ENCODE results near the gene MRPL23. TPM values are rescaled to one million over a fixed set of nuclear protein-coding genes. Genes with fewer than 3 reads are reported as not detected.

The MRPL23 gene
- total RNA-seq, 3 donors from 2014 or later (not counting 1 experiment from before 2014, with no cell fraction given): 31.2 to 35.4 (median 32.8) TPM

- Mint-ChIP-seq H3K27me3 (ENCODE audit: low read depth in 2 of 2) (peaks cover 0 to 12% of the 10 kb centered on the region in 2 donors), H3K36me3 (no peaks in the 10 kb centered on the region), H3K4me3 (no peak overlapping the region), H3K27ac (no peak overlapping the region), H3K4me1 (peaks cover 5 to 28% of the 10 kb centered on the region in 2 donors), H3K9me3 (no peaks in the 10 kb centered on the region)
- WGBS (ENCODE audit: insufficient coverage): 90% methylated on average over 21 of the region's 22 CpGs
- Histone ChIP-seq H3K27me3 (ENCODE audit: control insufficient read depth, insufficient read depth, low read length) (peaks cover 2% of the 10 kb centered on the region), H3K4me3 (ENCODE audit: low read length) (no peak overlapping the region), H3K36me3 (ENCODE audit: control insufficient read depth, insufficient read depth, low read length) (no peaks in the 10 kb centered on the region), H3K9me3 (ENCODE audit: control insufficient read depth, insufficient read depth, low read length) (no peaks in the 10 kb centered on the region), H3K4me1 (ENCODE audit: control insufficient read depth, insufficient read depth, low read length) (peaks cover 7% of the 10 kb centered on the region), H3K27ac (ENCODE audit: low read length) (no peak overlapping the region)
- intact Hi-C loops (cut with micrococcal nuclease): loop anchor here (5.0 kb wide), 1 partner anchor 294 kb away; no protein-coding TSS in a partner anchor
- TF ChIP-seq CTCF (IDR thresholded peaks at IDR 0.05): no peak
- no peak for ATAC-seq
- DNase-seq: peak in 1 of 2 donors; percentile 7
These were observed 23.8 kb upstream of the MRPL23 start for GRCh38 chr11:1923201-1923956.

GRCh38 chr11:1924181-1924580, 23.0 kb upstream of the MRPL23 start:
- intact Hi-C loops (cut with micrococcal nuclease): loop anchor here (5.0 kb wide), 1 partner anchor 293 kb away; no protein-coding TSS in a partner anchor
- no peaks in the 10 kb centered on the region for H3K9me3 ChIP-seq (ENCODE audit: control insufficient read depth, insufficient read depth, low read length)
- H3K4me3 ChIP-seq (ENCODE audit: low read length): no peak overlapping the region
- ATAC-seq (no peak), DNase-seq (peak in 1 of 2 donors; percentile 4)
- H3K27me3 Mint-ChIP-seq (ENCODE audit: low read depth in 2 of 2): peaks cover 0 to 12% of the 10 kb centered on the region in 2 donors
- H3K4me1 ChIP-seq (ENCODE audit: control insufficient read depth, insufficient read depth, low read length): peaks cover 7% of the 10 kb centered on the region
- H3K36me3 Mint-ChIP-seq: no peaks in the 10 kb centered on the region
- no peak overlapping the region for H3K4me3 Mint-ChIP-seq
- H3K27ac ChIP-seq (ENCODE audit: low read length): no peak overlapping the region
- no peak overlapping the region for H3K27ac Mint-ChIP-seq
- H3K9me3 Mint-ChIP-seq: no peaks in the 10 kb centered on the region
- H3K36me3 ChIP-seq (ENCODE audit: control insufficient read depth, insufficient read depth, low read length): no peaks in the 10 kb centered on the region
- peaks cover 2% of the 10 kb centered on the region for H3K27me3 ChIP-seq (ENCODE audit: control insufficient read depth, insufficient read depth, low read length)
- H3K4me1 Mint-ChIP-seq: peaks cover 5 to 27% of the 10 kb centered on the region in 2 donors
- no peak for TF ChIP-seq CTCF (IDR thresholded peaks at IDR 0.05)
- WGBS (ENCODE audit: insufficient coverage): 75% methylated on average over 17 of the region's 17 CpGs

DNA sequence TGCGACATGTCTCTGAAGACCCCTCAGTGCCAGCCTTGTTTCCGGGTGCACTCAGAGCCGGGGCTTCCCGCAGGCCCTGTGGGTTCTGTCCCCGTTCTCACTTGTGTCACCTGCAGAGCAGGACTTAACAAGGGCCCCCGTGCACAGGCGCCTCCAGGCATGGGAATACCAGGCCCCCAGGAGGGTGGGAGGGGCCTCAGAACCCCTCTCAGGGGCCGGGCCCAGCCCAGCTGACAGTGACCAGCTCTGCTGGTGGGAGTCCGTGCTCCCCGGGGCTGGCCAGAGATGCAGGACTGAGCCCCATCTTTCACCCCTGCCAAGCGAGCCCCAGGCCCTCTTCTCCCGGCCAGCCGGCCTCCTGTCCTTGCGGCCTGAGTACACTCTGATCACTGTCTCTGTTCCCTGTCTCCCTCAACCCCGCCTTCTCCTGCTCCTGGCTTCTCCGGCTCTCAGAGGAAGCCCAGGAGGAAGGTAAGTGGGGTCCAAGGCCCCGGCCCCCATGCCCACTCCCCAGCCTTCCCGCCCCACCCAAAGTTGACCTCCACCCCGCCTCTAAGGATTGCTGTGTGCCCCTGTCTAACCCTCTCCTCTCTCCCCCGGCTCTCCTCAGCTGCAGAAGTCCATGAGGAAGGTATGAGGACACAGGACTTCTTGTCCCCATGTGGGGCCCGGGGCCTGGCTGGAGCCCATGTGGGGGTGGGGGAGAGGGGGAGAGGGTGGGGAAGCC, 22.3 kb upstream of the MRPL23 start:
- H3K27ac ChIP-seq (ENCODE audit: low read length): no peak overlapping the region
- H3K4me1 ChIP-seq (ENCODE audit: control insufficient read depth, insufficient read depth, low read length): peaks cover 7% of the 10 kb centered on the region
- no peak overlapping the region for H3K4me3 ChIP-seq (ENCODE audit: low read length)
- no peak for ATAC-seq
- peak in 1 of 2 donors; percentile 11 for DNase-seq
- Mint-ChIP-seq H3K27ac (no peak overlapping the region), H3K4me3 (no peak overlapping the region), H3K27me3 (ENCODE audit: low read depth in 2 of 2) (peaks cover 0 to 14% of the 10 kb centered on the region in 2 donors), H3K9me3 (no peaks in the 10 kb centered on the region), H3K36me3 (no peaks in the 10 kb centered on the region), H3K4me1 (peaks cover 5 to 27% of the 10 kb centered on the region in 2 donors)
- peaks cover 2% of the 10 kb centered on the region for H3K27me3 ChIP-seq (ENCODE audit: control insufficient read depth, insufficient read depth, low read length)
- intact Hi-C loops (cut with micrococcal nuclease): loop anchor here (5.0 kb wide), 1 partner anchor 292 kb away; no protein-coding TSS in a partner anchor
- 91% methylated on average over 18 of the region's 21 CpGs for WGBS (ENCODE audit: insufficient coverage)
- H3K36me3 ChIP-seq (ENCODE audit: control insufficient read depth, insufficient read depth, low read length): no peaks in the 10 kb centered on the region
- no peak for TF ChIP-seq CTCF (IDR thresholded peaks at IDR 0.05)
- H3K9me3 ChIP-seq (ENCODE audit: control insufficient read depth, insufficient read depth, low read length): no peaks in the 10 kb centered on the region

All from natural killer cell (primary cell).